Esophagus muscularis mucosa (tissue), 3 donors: ENCODE measurements around the gene NKX2-1.

Experiments
- POLR2AphosphoS5 ChIP-seq, 2 donors: sonication (generic); formaldehyde crosslinking; IDR thresholded peaks; one replicate each; pipeline ENCODE4 v1.6.1; 2017; ENCODE audit warnings: antibody characterized with exemption in 2 of 2
- TF ChIP-seq, protein P1 (sequence below), 3 experiments: fragments of 200-600 bp in 2 of 3; fragments of 450-650 bp in 1 of 3; sonication (generic) in 2 of 3; IDR thresholded peaks; one replicate each; pipeline ENCODE4 v1.5.1; 2017 to 2019; ENCODE audit warnings: antibody characterized with exemption in 3 of 3, mild to moderate bottlenecking in 2 of 3, moderate library complexity in 1 of 3

DNA sequence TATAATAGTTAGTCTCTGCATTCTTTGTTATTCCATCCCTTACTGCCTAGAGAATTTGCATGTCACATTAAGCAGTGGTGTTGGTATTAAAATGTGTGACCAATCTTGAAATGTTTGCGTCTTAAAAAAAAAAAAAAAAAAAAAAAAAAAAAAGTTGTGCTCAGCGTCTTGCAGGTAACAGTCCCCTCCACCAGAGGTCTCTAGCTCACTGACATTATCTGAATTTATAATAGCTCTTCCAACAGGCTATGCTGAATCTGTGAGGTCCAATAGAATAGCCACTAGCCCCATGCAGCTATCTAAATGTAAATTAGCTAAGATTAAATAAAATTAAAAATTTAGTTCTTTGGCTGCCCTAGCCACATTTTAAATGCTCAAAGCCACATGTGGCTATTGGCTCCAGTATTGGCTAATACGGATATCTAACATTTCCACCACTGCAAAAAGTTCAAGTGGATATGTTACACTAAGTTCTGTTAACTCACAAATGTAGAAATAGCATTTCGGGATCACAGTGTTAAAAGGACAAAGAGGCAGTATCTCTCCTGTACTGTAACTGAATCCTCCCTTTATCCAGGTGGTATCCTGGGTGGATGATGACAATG is 33.7 kb upstream of the NKX2-1 start:
- TF ChIP-seq, protein P1, sequence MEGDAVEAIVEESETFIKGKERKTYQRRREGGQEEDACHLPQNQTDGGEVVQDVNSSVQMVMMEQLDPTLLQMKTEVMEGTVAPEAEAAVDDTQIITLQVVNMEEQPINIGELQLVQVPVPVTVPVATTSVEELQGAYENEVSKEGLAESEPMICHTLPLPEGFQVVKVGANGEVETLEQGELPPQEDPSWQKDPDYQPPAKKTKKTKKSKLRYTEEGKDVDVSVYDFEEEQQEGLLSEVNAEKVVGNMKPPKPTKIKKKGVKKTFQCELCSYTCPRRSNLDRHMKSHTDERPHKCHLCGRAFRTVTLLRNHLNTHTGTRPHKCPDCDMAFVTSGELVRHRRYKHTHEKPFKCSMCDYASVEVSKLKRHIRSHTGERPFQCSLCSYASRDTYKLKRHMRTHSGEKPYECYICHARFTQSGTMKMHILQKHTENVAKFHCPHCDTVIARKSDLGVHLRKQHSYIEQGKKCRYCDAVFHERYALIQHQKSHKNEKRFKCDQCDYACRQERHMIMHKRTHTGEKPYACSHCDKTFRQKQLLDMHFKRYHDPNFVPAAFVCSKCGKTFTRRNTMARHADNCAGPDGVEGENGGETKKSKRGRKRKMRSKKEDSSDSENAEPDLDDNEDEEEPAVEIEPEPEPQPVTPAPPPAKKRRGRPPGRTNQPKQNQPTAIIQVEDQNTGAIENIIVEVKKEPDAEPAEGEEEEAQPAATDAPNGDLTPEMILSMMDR (IDR thresholded peaks at IDR 0.05) = peak; percentile 38 to 65 (median 59)
- TF ChIP-seq POLR2AphosphoS5 (IDR thresholded peaks at IDR 0.05) = no peak
